ENCODE measurements around the gene DFFB. TPM values are rescaled to one million over a fixed set of nuclear protein-coding genes. Genes with fewer than 3 reads are reported as not detected.

Gene DFFB
- total and polyA plus RNA-seq, 2 of the 4 experiments (the other 2 are of a cell fraction) = 6.5 to 7.3 TPM

DNA sequence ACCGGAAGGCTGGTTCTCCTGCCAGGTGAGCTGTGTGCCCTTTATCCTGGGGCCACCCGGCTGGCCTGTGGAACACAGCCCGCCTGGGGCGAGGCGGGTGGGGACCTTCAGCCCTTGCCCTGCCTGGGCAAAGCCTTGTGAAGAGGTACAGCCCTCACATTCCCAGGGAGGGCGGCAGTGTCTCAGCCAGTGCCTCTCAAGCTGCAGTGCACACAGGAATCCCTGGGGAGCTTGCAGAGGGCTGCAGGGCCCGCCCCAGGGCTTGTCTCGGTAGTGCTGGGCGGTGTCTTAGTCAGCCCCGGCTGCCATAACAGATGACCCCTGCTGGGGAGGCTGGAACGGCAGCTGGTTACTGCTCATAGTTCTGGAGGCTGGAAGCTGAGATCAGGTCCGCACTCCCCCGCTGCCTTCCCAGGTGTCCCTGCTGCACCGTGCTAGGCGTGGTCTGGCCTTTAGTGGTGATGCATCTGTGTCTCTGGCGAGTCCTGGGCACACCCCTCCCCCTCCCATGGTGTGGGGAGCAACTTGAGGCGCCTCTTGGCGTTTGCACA, 12.6 kb downstream of the DFFB start:
- H3K4me2 ChIP-seq (ENCODE audit: low read depth, low read length) = no peak overlapping the region
- H3K9me1 ChIP-seq (ENCODE audit: insufficient read depth, low read length) = peaks cover 5% of the 10 kb centered on the region
- H3K18ac ChIP-seq (ENCODE audit: low read depth, low read length) = no peak overlapping the region
- no peak overlapping the region for H3K14ac ChIP-seq (replicated peaks; ENCODE audit: low read depth, low read length)
- no peak overlapping the region for H2BK20ac ChIP-seq (ENCODE audit: low read depth, low read length)
- TF ChIP-seq POLR2A (IDR thresholded peaks at IDR 0.05; ENCODE audit: low read depth, low read length) (no peak), MAFK (IDR thresholded peaks at IDR 0.05; ENCODE audit: low read depth, low read length) (no peak), MAZ (IDR thresholded peaks at IDR 0.05; ENCODE audit: borderline replicate concordance, low read depth, low read length) (no peak), MXI1 (IDR thresholded peaks at IDR 0.05; ENCODE audit: borderline replicate concordance, low read depth, low read length) (no peak), BHLHE40 (IDR thresholded peaks at IDR 0.05; ENCODE audit: low read depth, low read length) (no peak), SMC3 (IDR thresholded peaks at IDR 0.05; ENCODE audit: low read depth, low read length) (no peak), CHD1 (IDR thresholded peaks at IDR 0.05; ENCODE audit: low read depth, low read length) (no peak), NFE2L2 (IDR thresholded peaks at IDR 0.05; ENCODE audit: low read depth, low read length) (no peak)
- TF ChIP-seq, protein P1, sequence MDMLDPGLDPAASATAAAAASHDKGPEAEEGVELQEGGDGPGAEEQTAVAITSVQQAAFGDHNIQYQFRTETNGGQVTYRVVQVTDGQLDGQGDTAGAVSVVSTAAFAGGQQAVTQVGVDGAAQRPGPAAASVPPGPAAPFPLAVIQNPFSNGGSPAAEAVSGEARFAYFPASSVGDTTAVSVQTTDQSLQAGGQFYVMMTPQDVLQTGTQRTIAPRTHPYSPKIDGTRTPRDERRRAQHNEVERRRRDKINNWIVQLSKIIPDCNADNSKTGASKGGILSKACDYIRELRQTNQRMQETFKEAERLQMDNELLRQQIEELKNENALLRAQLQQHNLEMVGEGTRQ (IDR thresholded peaks at IDR 0.05; ENCODE audit: low read depth, low read length) = no peak
- TF ChIP-seq, protein P2, sequence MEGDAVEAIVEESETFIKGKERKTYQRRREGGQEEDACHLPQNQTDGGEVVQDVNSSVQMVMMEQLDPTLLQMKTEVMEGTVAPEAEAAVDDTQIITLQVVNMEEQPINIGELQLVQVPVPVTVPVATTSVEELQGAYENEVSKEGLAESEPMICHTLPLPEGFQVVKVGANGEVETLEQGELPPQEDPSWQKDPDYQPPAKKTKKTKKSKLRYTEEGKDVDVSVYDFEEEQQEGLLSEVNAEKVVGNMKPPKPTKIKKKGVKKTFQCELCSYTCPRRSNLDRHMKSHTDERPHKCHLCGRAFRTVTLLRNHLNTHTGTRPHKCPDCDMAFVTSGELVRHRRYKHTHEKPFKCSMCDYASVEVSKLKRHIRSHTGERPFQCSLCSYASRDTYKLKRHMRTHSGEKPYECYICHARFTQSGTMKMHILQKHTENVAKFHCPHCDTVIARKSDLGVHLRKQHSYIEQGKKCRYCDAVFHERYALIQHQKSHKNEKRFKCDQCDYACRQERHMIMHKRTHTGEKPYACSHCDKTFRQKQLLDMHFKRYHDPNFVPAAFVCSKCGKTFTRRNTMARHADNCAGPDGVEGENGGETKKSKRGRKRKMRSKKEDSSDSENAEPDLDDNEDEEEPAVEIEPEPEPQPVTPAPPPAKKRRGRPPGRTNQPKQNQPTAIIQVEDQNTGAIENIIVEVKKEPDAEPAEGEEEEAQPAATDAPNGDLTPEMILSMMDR (conservative IDR thresholded peaks at IDR 0.05; ENCODE audit: low read depth, low read length) = no peak
- TF ChIP-seq, protein P3, sequence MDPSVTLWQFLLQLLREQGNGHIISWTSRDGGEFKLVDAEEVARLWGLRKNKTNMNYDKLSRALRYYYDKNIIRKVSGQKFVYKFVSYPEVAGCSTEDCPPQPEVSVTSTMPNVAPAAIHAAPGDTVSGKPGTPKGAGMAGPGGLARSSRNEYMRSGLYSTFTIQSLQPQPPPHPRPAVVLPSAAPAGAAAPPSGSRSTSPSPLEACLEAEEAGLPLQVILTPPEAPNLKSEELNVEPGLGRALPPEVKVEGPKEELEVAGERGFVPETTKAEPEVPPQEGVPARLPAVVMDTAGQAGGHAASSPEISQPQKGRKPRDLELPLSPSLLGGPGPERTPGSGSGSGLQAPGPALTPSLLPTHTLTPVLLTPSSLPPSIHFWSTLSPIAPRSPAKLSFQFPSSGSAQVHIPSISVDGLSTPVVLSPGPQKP (IDR thresholded peaks at IDR 0.05; ENCODE audit: borderline replicate concordance, low read depth, low read length) = no peak
- no peak overlapping the region for H2BK120ac ChIP-seq (ENCODE audit: low read depth, low read length)
- H3K23ac ChIP-seq (ENCODE audit: low read depth, low read length) = no peak overlapping the region
- dilution Hi-C loops (cut with HindIII; ENCODE audit: low sequenced_read_pairs, unreplicated experiment) = no loop called here
- DNase-seq (no peak), ATAC-seq (ENCODE audit: low read depth) (peak; percentile 62)
- no peaks in the 10 kb centered on the region; the same call in 1 of the 2 replicates for H4K20me1 ChIP-seq (ENCODE audit: insufficient read depth, low read length)
- no peak overlapping the region for H3K56ac ChIP-seq (ENCODE audit: extremely low read depth, insufficient read depth, low read length)
- no TSS peak for BruUV-seq (replicated peaks)
- ChIA-PET CTCF (no interaction called here), POLR2A (ENCODE audit: unreplicated experiment) (no interaction called here)
- H4K5ac ChIP-seq (ENCODE audit: low read depth, low read length) = no peak overlapping the region
- WGBS, 2 experiments (ENCODE audit: extremely low coverage in 2 of 2, insufficient read length in 1 of 2) = 75% methylated on average over 5 of the region's 18 CpGs; no CpG with 5 or more reads in 1 of the 2 experiments
- no peak overlapping the region for H3K4me3 ChIP-seq (ENCODE audit: insufficient read depth, low read depth, low read length)
- intact Hi-C loops (cut with micrococcal nuclease) = no loop called here
- in situ Hi-C loops (cut with MboI; ENCODE audit: low sequenced_read_pairs) = no loop called here
- H2AFZ ChIP-seq (replicated peaks; ENCODE audit: low read length, poor library complexity) = peak overlapping the region; percentile 21
- peaks cover 42% of the 10 kb centered on the region for H3K36me3 ChIP-seq (ENCODE audit: control insufficient read depth, insufficient read depth, low read length)
- H2AK9ac ChIP-seq (replicated peaks; ENCODE audit: low read depth, low read length, poor library complexity) = no peak overlapping the region
- no peak overlapping the region for H3K9ac ChIP-seq (ENCODE audit: low read depth, low read length)
- no peaks in the 10 kb centered on the region for H3K4me1 ChIP-seq (ENCODE audit: control insufficient read depth, insufficient read depth, low read length)
- H3K27ac ChIP-seq (ENCODE audit: insufficient read depth, low read length) = no peak overlapping the region
- no peak overlapping the region for H2AK5ac ChIP-seq (ENCODE audit: low read depth, low read length)
- no peak overlapping the region for H4K91ac ChIP-seq (ENCODE audit: insufficient read depth, low read depth, low read length)
- no peaks in the 10 kb centered on the region for H3K9me3 ChIP-seq (ENCODE audit: control insufficient read depth, insufficient read depth, low read length)
- no peak overlapping the region for H3K4ac ChIP-seq (ENCODE audit: low read depth, low read length)
- no peaks in the 10 kb centered on the region; a peak in 1 of 4 replicates for H3K79me1 ChIP-seq (ENCODE audit: low read depth in 1 of 2, low read length in 2 of 2)
- H2BK15ac ChIP-seq (ENCODE audit: low read depth, low read length) = no peak overlapping the region
- H3K27me3 ChIP-seq (ENCODE audit: control insufficient read depth, insufficient read depth, low read length) = no peaks in the 10 kb centered on the region
- H2BK5ac ChIP-seq (ENCODE audit: low read depth, low read length, poor library complexity, severe bottlenecking) = no peak overlapping the region
- H4K8ac ChIP-seq (ENCODE audit: low read depth in 2 of 2, low read length in 2 of 2) = no peak overlapping the region
